B cell (primary cell): ENCODE measurements around the gene FTO. TPM values are rescaled to one million over a fixed set of nuclear protein-coding genes. Genes with fewer than 3 reads are reported as not detected.

ENCODE experiments used
- ATAC-seq: fragments of 200-7000 bp; cut with Tn5 transposase; one replicate; pipeline ENCODE4 v1.10.0; 2021; ENCODE audit warnings: low read depth, mild to moderate bottlenecking, moderate number of reproducible peaks, moderate library complexity
- CTCF ChIA-PET: fragments of 350-600 bp; sonication (Branson Sonifier 250); formaldehyde crosslinking; loops from one replicate; lab custom pipeline; 2021; ENCODE audit warnings: antibody characterized with exemption, inconsistent platforms; lab: Charles Lee
- POLR2A ChIA-PET: fragments of 350-600 bp; sonication (Branson Sonifier 250); formaldehyde crosslinking; loops from one replicate; lab custom pipeline; 2021; ENCODE audit warnings: antibody characterized with exemption; lab: Charles Lee
- DNase-seq: peaks from one replicate; pipeline ENCODE4 v3.0.0; 2013
- H2AFZ ChIP-seq: 2 replicates; pipeline ENCODE4 v1.6.1; 2012; ENCODE audit warnings: mild to moderate bottlenecking, low read depth, low read length; ENCODE audit not compliant: insufficient read depth, poor library complexity, severe bottlenecking
- H3K27ac ChIP-seq, 2 donors: 1 replicate in 1 of 2; 2 replicates in 1 of 2; pipeline ENCODE4 v1.5.1; 2012 to 2013; ENCODE audit warnings: low read length in 2 of 2, mild to moderate bottlenecking in 2 of 2, moderate library complexity in 1 of 2
- H3K27me3 ChIP-seq, 4 experiments: fragments of 200-600 bp in 1 of 4; sonication (generic) in 1 of 4; replicated peaks in 1 of 4; 1 replicate in 2 of 4; 2 replicates in 2 of 4; pipeline versions ENCODE4 v1.6.1 to v1.7.0; 2013 to 2016; ENCODE audit warnings: low read length in 3 of 4, mild to moderate bottlenecking in 2 of 4, mixed read lengths in 1 of 4, moderate library complexity in 1 of 4; ENCODE audit not compliant: insufficient read depth in 4 of 4, control insufficient read depth in 3 of 4; ENCODE audit errors: control extremely low read depth in 1 of 4
- H3K36me3 ChIP-seq, 2 experiments: replicated peaks in 1 of 2; 1 replicate in 1 of 2; 2 replicates in 1 of 2; pipeline versions ENCODE4 v1.6.1 to v1.7.1; 2013; ENCODE audit warnings: low read length in 1 of 2; ENCODE audit not compliant: insufficient read depth in 2 of 2, control insufficient read depth in 1 of 2; ENCODE audit errors: control extremely low read depth in 1 of 2, extremely low read depth in 1 of 2
- H3K4me1 ChIP-seq, 2 donors: fragments of 200-600 bp in 1 of 2; sonication (generic) in 1 of 2; 1 replicate in 1 of 2; 2 replicates in 1 of 2; pipeline versions ENCODE4 v1.5.1 to v1.6.1; 2013 to 2017; ENCODE audit warnings: low read length in 2 of 2; ENCODE audit not compliant: control insufficient read depth in 2 of 2, insufficient read depth in 2 of 2
- H3K4me2 ChIP-seq: replicated peaks from 2 replicates; pipeline ENCODE3; 2012; ENCODE audit warnings: mild to moderate bottlenecking, low read depth, low read length; ENCODE audit not compliant: poor library complexity, severe bottlenecking
- H3K4me3 ChIP-seq, 5 experiments: fragments of 200-600 bp in 1 of 5; sonication (generic) in 1 of 5; 1 replicate in 3 of 5; 2 replicates in 2 of 5; pipeline versions ENCODE4 v1.5.1 to v1.7.0; 2011 to 2016; ENCODE audit warnings: low read length in 4 of 5, mild to moderate bottlenecking in 4 of 5, low read depth in 2 of 5, control low read depth in 1 of 5, moderate library complexity in 1 of 5; ENCODE audit not compliant: insufficient read depth in 1 of 5; ENCODE audit errors: control extremely low read depth in 1 of 5, extremely low read depth in 1 of 5
- H3K79me2 ChIP-seq: fragments of 200-600 bp; sonication (generic); one replicate; pipeline ENCODE4 v1.6.0; 2016; ENCODE audit warnings: low read length; ENCODE audit not compliant: control insufficient read depth, insufficient read depth
- H3K9ac ChIP-seq: fragments of 200-600 bp; sonication (generic); 2 replicates; pipeline ENCODE4 v1.6.1; 2017; ENCODE audit warnings: mild to moderate bottlenecking, low read length, moderate library complexity
- H3K9me3 ChIP-seq, 3 donors: one replicate each; pipeline versions ENCODE4 v1.6.1 to v1.7.1; 2013; ENCODE audit warnings: low read length in 2 of 3; ENCODE audit not compliant: control insufficient read depth in 2 of 3, insufficient read depth in 1 of 3; ENCODE audit errors: control extremely low read depth in 1 of 3
- H4K20me1 ChIP-seq: 2 replicates; pipeline ENCODE4 v1.6.0; 2012; ENCODE audit warnings: mild to moderate bottlenecking, low read length; ENCODE audit not compliant: insufficient read depth, control insufficient read depth, poor library complexity, severe bottlenecking
- H3K27ac Mint-ChIP-seq: one replicate; pipeline ENCODE4 v1.8.0; 2021; ENCODE audit warnings: mixed read lengths
- H3K27me3 Mint-ChIP-seq: one replicate; pipeline ENCODE4 v1.8.0; 2021; ENCODE audit warnings: mixed read lengths
- H3K4me1 Mint-ChIP-seq: one replicate; pipeline ENCODE4 v1.8.0; 2021; ENCODE audit warnings: mixed read lengths
- H3K4me3 Mint-ChIP-seq: one replicate; pipeline ENCODE4 v1.8.0; 2021; ENCODE audit warnings: mixed read lengths
- H3K9me3 Mint-ChIP-seq: one replicate; pipeline ENCODE4 v1.8.0; 2022; ENCODE audit warnings: mixed read lengths; ENCODE audit not compliant: insufficient read depth
- CTCF ChIP-seq: fragments of 200-600 bp; IDR thresholded peaks from one replicate; pipeline ENCODE4 v1.8.0; 2022; ENCODE audit warnings: antibody characterized with exemption, mild to moderate bottlenecking
- EZH2 ChIP-seq: IDR thresholded peaks from 2 replicates; pipeline ENCODE4 v1.6.1; 2012; ENCODE audit warnings: borderline replicate concordance, low read depth, mild to moderate bottlenecking, moderate library complexity, low read length; ENCODE audit not compliant: insufficient read depth, poor library complexity, severe bottlenecking
- WGBS: methylation state at CpG from one replicate; pipeline ENCODE4 v1.1.5; 2013; ENCODE audit warnings: missing lambda C conversion rate; ENCODE audit not compliant: insufficient coverage; 5-methylcytosine and 5-hydroxymethylcytosine counted together
- intact Hi-C: fragments of 100-400 bp; cut with micrococcal nuclease; formaldehyde crosslinking; loops from one replicate; pipeline ENCODE4 v1.10.0; 2022
- polyA plus RNA-seq: library from polyadenylated mRNA; depleted of rRNA; stranded (reverse); fragments of >200 nt; gene quantifications from 2 replicates; pipeline ENCODE4 v1.2.3, GENCODE V29; 2012
- total RNA-seq, 2 donors: library from RNA; stranded (reverse); fragments of 120-200 nt in 1 of 2; gene quantifications; 1 replicate in 1 of 2; 2 replicates in 1 of 2; pipeline versions ENCODE4 v1.2.3 to v1.2.4, GENCODE V29; 2013 to 2022

FTO gene
- total and polyA plus RNA-seq, 2 donors (not counting 1 experiment from before 2014, with no cell fraction given) = 26.5 to 68.5 TPM

GRCh38 chr16:54059319-54059718, 355.4 kb downstream of the FTO start:
- CTCF ChIA-PET = no interaction called here
- H2AFZ ChIP-seq = no peak overlapping the region

More at GRCh38 chr16:54059319-54059718, 355.4 kb downstream of the FTO start:
- Histone ChIP-seq H3K36me3 (no peaks in the 10 kb centered on the region), H3K27me3 (no peaks in the 10 kb centered on the region), H3K79me2 (no peaks in the 10 kb centered on the region), H3K9ac (no peak overlapping the region), H3K4me2 (no peak overlapping the region), H3K27ac (no peak overlapping the region), H3K4me3 (no peak overlapping the region), H3K9me3 (no peaks in the 10 kb centered on the region), H4K20me1 (no peaks in the 10 kb centered on the region), H3K4me1 (no peaks in the 10 kb centered on the region)
- no peaks in the 10 kb centered on the region for H3K4me1 Mint-ChIP-seq
- H3K9me3 Mint-ChIP-seq = no peaks in the 10 kb centered on the region
- WGBS = 100% methylated on average over 6 of the region's 6 CpGs
- POLR2A ChIA-PET = no interaction called here
- ATAC-seq = no peak
- intact Hi-C loops = no loop called here
- TF ChIP-seq EZH2 (no peak), CTCF (no peak)
- no peak overlapping the region for H3K27ac Mint-ChIP-seq
- no peaks in the 10 kb centered on the region for H3K27me3 Mint-ChIP-seq
- no peak overlapping the region for H3K4me3 Mint-ChIP-seq
- no peak for DNase-seq
